Astrocyte (in vitro differentiated cells and primary cell): Measurements from ENCODE around the gene SMTNL1.

ENCODE experiments used
- CTCF ChIP-seq: IDR thresholded peaks from 2 replicates; pipeline ENCODE4 v1.5.1; 2011; ENCODE audit warnings: low read depth, mild to moderate bottlenecking, inconsistent platforms, low read length, moderate library complexity; ENCODE audit not compliant: insufficient read depth
- EZH2 ChIP-seq: IDR thresholded peaks from 2 replicates; pipeline ENCODE4 v1.6.1; 2012; ENCODE audit warnings: mild to moderate bottlenecking, low read length, inconsistent platforms; ENCODE audit not compliant: insufficient read depth

GRCh38 chr11:57596266-57596885, 59.0 kb downstream of the SMTNL1 start:
- TF ChIP-seq CTCF (no peak), EZH2 (no peak)
